OCI-LY1 (cell line): ENCODE measurements around the gene TMEM256.

Experiments
- H2AFZ ChIP-seq: fragments of 200-600 bp; sonication (generic), shearing (Covaris generic); 2 replicates; pipeline ENCODE4 v1.6.0; 2014; ENCODE audit warnings: antibody characterized with exemption, mild to moderate bottlenecking, low read length
- H3F3A ChIP-seq: fragments of 200-600 bp; sonication (generic), shearing (Covaris generic); 2 replicates; pipeline ENCODE4 v1.6.0; 2014; ENCODE audit warnings: mild to moderate bottlenecking, antibody characterized with exemption, low read length, moderate library complexity; ENCODE audit not compliant: insufficient read depth
- H3K27ac ChIP-seq: fragments of 200-600 bp; sonication (generic); 2 replicates; pipeline ENCODE4 v1.5.1; 2014; ENCODE audit warnings: low read length, mixed run types, mild to moderate bottlenecking, low read depth; ENCODE audit not compliant: poor library complexity, severe bottlenecking
- H3K27me3 ChIP-seq: fragments of 200-600 bp; sonication (generic); 2 replicates; pipeline ENCODE4 v1.6.0; 2014; ENCODE audit warnings: antibody characterized with exemption, mild to moderate bottlenecking, low read length, moderate library complexity; ENCODE audit not compliant: insufficient read depth
- H3K36me3 ChIP-seq: fragments of 200-600 bp; sonication (generic); 2 replicates; pipeline ENCODE4 v1.6.1; 2014; ENCODE audit warnings: mild to moderate bottlenecking, antibody characterized with exemption, low read length, moderate library complexity, mixed read lengths; ENCODE audit not compliant: insufficient read depth
- H3K4me1 ChIP-seq: fragments of 200-600 bp; sonication (generic); 2 replicates; pipeline ENCODE4 v1.5.1; 2014; ENCODE audit warnings: mild to moderate bottlenecking, low read length, moderate library complexity; ENCODE audit not compliant: insufficient read depth, severe bottlenecking
- H3K4me2 ChIP-seq: fragments of 200-600 bp; sonication (generic), shearing (Covaris generic); 2 replicates; pipeline ENCODE4 v1.6.1; 2014; ENCODE audit warnings: low read length
- H3K4me3 ChIP-seq: fragments of 200-600 bp; sonication (generic); 2 replicates; pipeline ENCODE4 v1.5.1; 2014; ENCODE audit warnings: low read length, low read depth, mild to moderate bottlenecking, mixed read lengths; ENCODE audit not compliant: poor library complexity, severe bottlenecking
- H3K79me2 ChIP-seq: fragments of 200-600 bp; shearing (Covaris generic); 2 replicates; pipeline ENCODE4 v1.6.1; 2016; ENCODE audit warnings: mixed run types, low read length, mixed read lengths; ENCODE audit not compliant: insufficient read depth
- H3K9ac ChIP-seq: fragments of 200-600 bp; sonication (generic), shearing (Covaris generic); 2 replicates; pipeline ENCODE4 v1.6.1; 2014; ENCODE audit warnings: mild to moderate bottlenecking, low read length, mixed read lengths
- H3K9me2 ChIP-seq: fragments of 200-600 bp; sonication (generic), shearing (Covaris generic); 2 replicates; pipeline ENCODE4 v1.6.1; 2014; ENCODE audit warnings: low read depth, mild to moderate bottlenecking, low read length, mixed read lengths
- H3K9me3 ChIP-seq: fragments of 200-600 bp; shearing (Covaris generic); 2 replicates; pipeline ENCODE4 v1.6.1; 2014; ENCODE audit warnings: low read length, mixed read lengths
- H4K20me1 ChIP-seq: fragments of 200-600 bp; sonication (generic), shearing (Covaris generic); 2 replicates; pipeline ENCODE4 v1.6.0; 2016; ENCODE audit warnings: mild to moderate bottlenecking, low read length; ENCODE audit not compliant: insufficient read depth
- CTCF ChIP-seq: fragments of 200-600 bp; sonication (generic), shearing (Covaris generic); IDR thresholded peaks from 2 replicates; pipeline ENCODE4 v1.5.1; 2017; ENCODE audit warnings: mild to moderate bottlenecking, antibody characterized with exemption, low read length, moderate library complexity, mixed read lengths
- EZH2 ChIP-seq: fragments of 200-600 bp; sonication (generic), shearing (Covaris generic); IDR thresholded peaks from 2 replicates; pipeline ENCODE4 v1.8.0; 2017; ENCODE audit warnings: borderline replicate concordance, mixed run types, mild to moderate bottlenecking, antibody characterized with exemption, low read length, moderate library complexity, mixed read lengths

TMEM256 gene

GRCh38 chr17:7432296-7432695 lies 28.4 kb upstream of the TMEM256 start:
- Histone ChIP-seq H3K4me1 (peaks cover 11% of the 10 kb centered on the region), H2AFZ (no peak overlapping the region), H3F3A (no peaks in the 10 kb centered on the region), H3K9ac (no peak overlapping the region), H3K27me3 (no peaks in the 10 kb centered on the region), H3K79me2 (no peaks in the 10 kb centered on the region), H3K4me2 (no peak overlapping the region), H3K9me2 (no peaks in the 10 kb centered on the region), H3K9me3 (no peaks in the 10 kb centered on the region), H3K4me3 (no peak overlapping the region), H3K27ac (no peak overlapping the region), H3K36me3 (no peaks in the 10 kb centered on the region), H4K20me1 (no peaks in the 10 kb centered on the region)
- no peak for TF ChIP-seq CTCF
- no peak for TF ChIP-seq EZH2

GRCh38 chr17:7431231-7431630 lies 27.3 kb upstream of the TMEM256 start:
- Histone ChIP-seq H3F3A (no peaks in the 10 kb centered on the region), H4K20me1 (no peaks in the 10 kb centered on the region), H3K36me3 (no peaks in the 10 kb centered on the region), H2AFZ (no peak overlapping the region), H3K9me3 (no peaks in the 10 kb centered on the region), H3K4me3 (no peak overlapping the region), H3K27ac (no peak overlapping the region), H3K9me2 (no peaks in the 10 kb centered on the region), H3K4me1 (peaks cover 3% of the 10 kb centered on the region), H3K4me2 (no peak overlapping the region), H3K27me3 (no peaks in the 10 kb centered on the region), H3K9ac (no peak overlapping the region), H3K79me2 (no peaks in the 10 kb centered on the region)
- TF ChIP-seq CTCF = no peak

- Histone ChIP-seq H3K9ac (no peak overlapping the region), H3K9me3 (no peaks in the 10 kb centered on the region), H3K4me2 (no peak overlapping the region), H4K20me1 (no peaks in the 10 kb centered on the region), H3K79me2 (no peaks in the 10 kb centered on the region), H3K27me3 (no peaks in the 10 kb centered on the region), H3K9me2 (no peaks in the 10 kb centered on the region), H3K27ac (no peak overlapping the region), H3K4me3 (no peak overlapping the region), H3F3A (no peaks in the 10 kb centered on the region), H3K36me3 (no peaks in the 10 kb centered on the region), H3K4me1 (no peaks in the 10 kb centered on the region), H2AFZ (no peak overlapping the region)
- TF ChIP-seq CTCF = no peak
- TF ChIP-seq EZH2 = no peak
Observed at GRCh38 chr17:7429722-7430121, 25.8 kb upstream of the TMEM256 start.
